Measurements from ENCODE around the gene C10orf90.

Gene C10orf90

GRCh38 chr10:126501828-126502227 is 168.7 kb downstream of the C10orf90 start:
- no peak for DNase-seq (ENCODE audit: low spot score)

DNA sequence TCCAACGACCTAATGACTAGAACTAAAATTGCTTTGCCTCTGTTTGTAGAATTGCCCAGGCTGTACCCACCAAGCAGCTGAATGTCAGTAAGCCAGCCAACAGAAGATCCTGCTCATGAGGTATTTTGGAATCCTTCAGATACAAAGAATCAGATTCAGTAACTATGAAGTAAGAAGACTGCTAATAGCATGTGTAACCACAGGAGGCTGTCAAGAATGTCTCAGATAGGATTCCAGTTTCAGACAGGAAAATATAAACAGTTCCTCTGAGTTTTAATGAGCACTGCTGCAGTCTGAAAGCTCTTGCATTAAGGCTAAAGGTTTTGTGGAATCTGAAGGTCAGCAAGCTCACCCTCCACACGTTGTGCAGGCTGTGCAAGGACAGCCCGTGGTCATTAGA is 169.6 kb downstream of the C10orf90 start:
- no peak for DNase-seq (ENCODE audit: low spot score)

DNA sequence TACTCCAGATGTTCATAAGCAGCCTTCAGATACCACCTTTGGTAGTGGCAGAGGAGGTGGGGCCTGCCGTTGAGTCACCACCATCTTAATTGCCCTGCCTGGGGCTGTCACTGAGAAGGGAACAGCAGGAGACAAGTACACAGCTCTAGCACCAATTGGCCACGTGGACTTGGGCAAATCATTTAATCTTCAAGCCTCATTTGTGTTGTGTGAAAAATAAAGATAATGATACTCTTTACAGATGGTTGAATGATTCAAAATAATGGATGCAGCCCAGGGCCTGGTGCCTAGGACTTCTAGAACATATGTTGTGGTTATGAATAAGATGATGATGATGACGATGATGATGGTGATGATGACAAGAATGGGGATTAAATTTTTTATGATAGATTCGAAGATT is 170.3 kb downstream of the C10orf90 start:
- no peak for DNase-seq (ENCODE audit: low spot score)

GRCh38 chr10:126499744-126500143 is 170.7 kb downstream of the C10orf90 start:
- DNase-seq (ENCODE audit: low spot score): no peak

GRCh38 chr10:126497672-126498071 is 172.8 kb downstream of the C10orf90 start:
- no peak for DNase-seq (ENCODE audit: low spot score)

GRCh38 chr10:126496771-126497545 is 173.5 kb downstream of the C10orf90 start:
- DNase-seq (ENCODE audit: low spot score): no peak

DNA sequence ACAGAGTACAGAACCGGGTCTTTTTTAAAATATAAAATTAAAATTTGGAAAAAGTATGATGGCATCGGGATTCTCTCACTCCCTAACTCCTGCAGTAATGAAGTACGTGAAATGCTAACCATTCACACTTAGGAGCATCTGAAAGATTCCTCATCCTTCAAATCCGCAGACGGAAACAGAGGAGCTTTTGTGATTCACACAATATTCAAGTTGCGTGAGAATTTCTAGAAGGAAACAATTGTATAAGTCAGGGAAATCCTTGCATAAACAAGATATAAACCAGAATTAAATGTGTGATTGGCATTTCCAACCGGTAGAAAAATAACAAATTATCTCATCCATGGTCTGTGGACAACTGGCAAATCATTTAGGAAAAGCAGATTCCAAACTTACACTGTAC is 179.0 kb downstream of the C10orf90 start:
- DNase-seq (ENCODE audit: low spot score): no peak

DNA sequence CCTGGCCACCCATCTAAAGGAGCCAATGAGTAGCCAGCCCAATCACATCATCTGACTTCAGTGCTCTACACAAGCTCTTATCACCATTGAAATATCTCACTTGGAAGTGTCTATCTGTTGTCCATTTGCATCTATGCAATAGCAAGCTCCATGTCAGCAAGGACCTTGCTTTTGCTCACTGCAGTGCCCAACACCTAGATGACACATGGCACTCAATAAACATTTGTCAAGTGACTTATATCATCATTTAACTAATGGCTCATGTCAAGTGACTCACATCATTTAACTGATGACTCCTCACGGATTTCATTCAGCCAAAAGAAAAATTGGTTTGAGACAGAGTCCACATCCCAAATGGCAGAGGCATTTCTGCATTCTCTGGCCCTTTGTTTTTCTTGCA is 189.3 kb downstream of the C10orf90 start:
- DNase-seq (ENCODE audit: low spot score): no peak

DNA sequence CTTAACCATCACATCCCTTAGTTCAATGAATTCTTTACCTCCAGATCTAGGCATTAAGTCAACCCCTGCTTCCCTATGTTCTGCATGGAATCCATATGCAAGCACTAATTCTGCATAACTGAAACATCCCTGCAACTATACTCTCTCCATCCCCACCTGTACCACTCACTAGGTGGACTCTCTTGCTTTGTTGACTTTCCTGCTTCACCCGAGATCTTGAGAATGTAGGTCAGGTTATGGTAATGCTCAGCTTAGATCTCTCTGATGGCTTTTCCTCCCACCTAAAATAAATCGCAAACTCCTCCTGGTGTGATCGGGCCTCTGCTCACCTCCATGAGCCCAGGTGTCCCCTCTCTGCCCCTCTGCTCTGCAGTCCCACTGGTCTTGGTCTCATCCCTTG is 189.8 kb downstream of the C10orf90 start:
- no peak for DNase-seq (ENCODE audit: low spot score)

DNA sequence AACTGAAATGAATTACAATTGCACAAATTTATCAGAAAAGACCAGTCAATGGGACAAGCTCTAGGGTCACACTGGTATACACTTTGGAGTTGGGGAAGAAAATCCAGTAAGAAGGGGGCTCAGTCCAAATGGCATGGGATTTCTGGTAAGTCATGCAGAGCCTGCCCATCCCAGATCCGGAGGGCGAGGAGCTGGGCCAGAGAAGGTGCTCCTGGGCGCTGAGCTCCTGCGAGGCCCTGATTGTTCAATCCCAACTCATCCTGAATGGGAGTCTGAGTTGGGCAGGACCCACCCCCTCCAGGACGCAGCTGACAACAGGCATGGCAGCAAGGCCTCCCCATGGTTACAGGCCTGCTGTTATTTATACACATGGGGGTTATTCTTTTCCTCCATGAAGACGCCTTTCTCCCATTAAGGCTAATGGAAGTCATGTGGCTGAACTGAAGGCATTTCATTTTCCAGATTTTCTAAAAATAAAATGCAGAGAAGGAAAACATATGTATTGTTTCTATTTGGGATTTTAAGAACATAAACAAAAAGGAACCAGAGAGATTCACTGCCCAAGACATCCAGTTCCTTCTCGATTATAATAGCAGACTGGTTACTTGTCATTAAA is 191.1 kb downstream of the C10orf90 start:
- no peak for DNase-seq (ENCODE audit: low spot score)

GRCh38 chr10:126478546-126478945 is 191.9 kb downstream of the C10orf90 start:
- DNase-seq (ENCODE audit: low spot score): no peak

DNA sequence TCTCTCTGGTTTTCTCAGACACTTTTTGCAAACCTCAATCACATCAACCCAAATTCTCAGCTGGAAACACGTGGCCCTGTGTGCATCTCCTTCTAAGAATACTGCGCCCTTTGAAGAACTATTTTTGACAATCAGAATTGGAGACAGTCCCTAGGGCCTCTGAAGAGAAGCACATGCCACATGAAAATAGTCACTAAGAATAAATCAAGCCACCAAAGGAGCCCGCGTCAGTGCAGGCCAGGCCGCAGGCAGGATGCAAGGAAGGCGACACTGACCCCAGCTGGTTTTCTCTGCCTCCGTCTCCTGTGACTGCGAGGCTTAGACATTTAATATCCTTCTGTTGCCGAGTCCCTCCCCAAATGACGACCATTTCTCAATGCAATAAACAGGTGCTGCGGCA is 194.2 kb downstream of the C10orf90 start:
- no peak for DNase-seq (ENCODE audit: low spot score)

DNA sequence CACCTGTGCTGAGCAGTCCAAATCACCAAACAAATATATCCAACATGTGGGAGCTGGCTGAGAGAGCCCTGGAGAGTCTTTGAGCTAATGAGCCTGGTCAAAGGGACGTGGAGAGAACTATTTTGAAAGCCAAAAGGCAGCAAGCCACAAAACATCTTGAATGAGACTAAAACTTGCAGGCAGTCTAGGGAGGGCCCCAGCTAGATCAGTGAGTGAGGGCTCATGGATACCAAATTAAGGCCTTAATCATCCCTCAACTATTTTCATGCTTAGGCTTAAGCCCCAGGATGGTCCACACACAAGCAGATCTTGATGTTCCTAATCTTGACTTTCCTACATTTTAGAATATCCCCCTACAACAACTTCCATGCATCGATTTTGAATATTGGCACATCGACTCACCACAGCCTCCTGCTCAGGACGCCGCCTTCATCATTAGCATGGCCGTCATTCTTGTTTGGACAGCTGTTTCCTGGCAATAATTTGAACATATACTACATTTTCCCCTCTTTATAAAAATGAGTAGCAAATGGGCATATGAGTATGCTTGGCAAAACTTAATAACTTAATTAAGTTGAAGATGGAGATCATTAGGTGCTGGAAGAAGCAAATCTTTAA is 195.3 kb downstream of the C10orf90 start:
- DNase-seq (ENCODE audit: low spot score): no peak

GRCh38 chr10:126474031-126474430 is 196.5 kb downstream of the C10orf90 start:
- DNase-seq (ENCODE audit: low spot score): no peak

GRCh38 chr10:126470991-126471390 is 199.5 kb downstream of the C10orf90 start:
- DNase-seq (ENCODE audit: low spot score): no peak

DNA sequence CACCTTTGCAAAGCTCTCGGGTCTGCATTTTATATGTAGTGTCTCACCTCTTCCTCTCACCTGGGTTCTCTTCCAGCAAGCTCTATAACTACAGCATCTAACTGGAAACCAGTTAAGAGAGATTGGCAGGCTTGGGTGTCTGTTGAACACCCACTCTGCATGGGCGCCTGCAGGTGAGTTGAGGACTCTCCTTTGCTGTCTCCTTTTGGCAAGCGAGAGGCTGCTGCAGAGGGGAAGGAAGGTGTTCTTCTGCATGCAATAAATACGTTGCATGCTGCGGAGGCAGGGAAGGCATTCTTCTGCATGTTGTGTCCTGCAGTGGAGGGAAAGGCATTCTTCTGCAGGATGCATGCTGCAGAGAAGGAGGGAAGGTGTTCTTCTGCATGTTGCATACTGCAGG is 200.8 kb downstream of the C10orf90 start:
- no peak for DNase-seq (ENCODE audit: low spot score)

DNA sequence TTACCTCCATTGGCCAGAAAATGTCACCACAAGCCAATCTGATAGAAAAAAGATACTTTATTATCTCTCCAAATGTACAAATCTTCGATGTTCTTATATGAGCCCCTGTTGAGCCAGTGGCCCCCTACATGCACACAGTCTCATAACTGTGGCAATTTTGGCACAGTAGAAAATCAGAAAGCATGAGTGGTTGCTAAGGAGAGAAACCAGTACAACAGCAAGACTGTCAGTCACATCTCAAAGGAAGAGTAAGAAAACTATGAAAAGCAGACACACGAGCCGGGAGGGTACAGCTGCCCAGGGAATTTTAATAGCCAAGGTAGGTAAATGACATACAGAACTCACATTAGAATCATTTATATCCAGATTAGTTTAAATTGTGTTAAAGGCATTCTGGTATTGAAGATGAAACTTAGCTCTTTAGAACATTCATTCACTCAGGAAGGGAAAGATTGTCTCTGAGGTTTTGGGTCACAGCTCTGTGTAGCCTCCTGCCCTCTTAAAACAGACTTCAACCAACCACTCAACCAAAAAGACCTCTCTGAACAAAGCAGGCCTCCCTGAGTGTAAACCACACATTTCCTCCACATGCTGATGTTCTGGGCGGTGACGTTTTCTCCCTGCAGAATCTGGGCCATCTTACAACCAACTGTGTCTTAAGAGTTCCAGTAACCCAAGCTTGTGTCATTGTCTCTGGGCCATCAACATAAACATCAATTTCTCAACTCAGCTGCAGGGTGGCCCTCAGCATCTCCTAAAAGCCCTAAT is 201.4 kb downstream of the C10orf90 start:
- DNase-seq (ENCODE audit: low spot score): no peak

DNA sequence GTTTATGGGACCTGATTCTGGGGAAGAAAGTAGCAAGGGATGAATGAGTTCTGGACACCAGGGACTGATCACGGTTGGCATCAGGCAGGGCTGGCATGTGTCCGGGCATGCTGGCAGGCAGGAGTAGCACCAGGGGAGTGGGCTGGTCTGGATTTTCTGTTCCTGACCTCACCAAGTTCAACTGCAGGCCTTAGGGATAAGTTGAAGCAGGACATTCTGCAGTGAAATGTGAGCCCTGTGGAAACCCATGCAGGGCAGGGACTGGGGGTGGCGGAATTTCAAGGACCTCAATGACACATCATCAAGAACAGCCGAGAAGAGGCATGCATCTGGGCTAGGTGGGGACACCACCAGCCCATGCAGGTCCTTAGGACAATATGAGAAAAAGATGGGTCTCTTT is 202.0 kb downstream of the C10orf90 start:
- DNase-seq (ENCODE audit: low spot score): no peak

- DNase-seq (ENCODE audit: low spot score): no peak
Measured at GRCh38 chr10:126465771-126466170, 204.7 kb downstream of the C10orf90 start.

- DNase-seq (ENCODE audit: low spot score): no peak
Measured at GRCh38 chr10:126463286-126463685, 207.2 kb downstream of the C10orf90 start.

GRCh38 chr10:126461289-126461940 is 209.1 kb downstream of the C10orf90 start:
- no peak for DNase-seq (ENCODE audit: low spot score)

DNA sequence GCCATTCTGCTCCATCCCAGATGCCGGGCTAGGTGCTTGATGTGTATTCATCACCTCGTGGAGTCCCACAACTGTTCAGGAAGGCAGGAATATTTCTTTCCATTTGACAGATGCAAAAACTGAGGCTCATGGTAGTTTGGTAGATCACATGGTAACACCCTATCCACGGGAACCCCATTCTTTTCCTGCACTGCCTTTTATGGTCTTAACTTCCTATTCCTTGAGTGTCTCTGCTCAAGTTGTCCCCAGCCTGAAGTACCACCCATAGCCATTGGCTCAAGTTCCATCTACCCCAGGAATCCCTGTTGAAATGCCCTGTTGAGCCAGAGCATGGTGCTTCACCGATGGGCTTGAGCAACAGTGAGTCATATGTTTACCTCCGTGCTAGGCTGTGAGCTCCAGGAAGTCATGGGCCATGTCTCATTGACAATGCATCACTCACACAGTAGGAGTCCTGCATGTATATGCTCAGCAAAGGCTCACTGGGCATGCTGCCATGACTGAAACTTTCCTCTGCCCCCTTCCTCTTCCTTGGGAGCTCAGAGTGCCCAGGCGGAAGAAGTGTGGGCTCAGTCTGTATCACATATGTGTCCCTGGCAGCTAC is 210.5 kb downstream of the C10orf90 start:
- DNase-seq (ENCODE audit: low spot score): no peak
